PC-9 (cell line): Measurements from ENCODE around the gene GTF3A. TPM values are rescaled to one million over a fixed set of nuclear protein-coding genes. Genes with fewer than 3 reads are reported as not detected.

Source experiments
- BruUV-seq: library from RNA; stranded (reverse); fragments of 400-500 nt; replicated peaks from 2 replicates; lab custom pipeline; 2021; lab: Mats Ljungman, UMichigan
- CTCF ChIA-PET: fragments of 300-600 bp; sonication (Branson Sonifier 250); formaldehyde crosslinking; loops from one replicate; lab custom pipeline; 2022; ENCODE audit warnings: antibody characterized with exemption; lab: Charles Lee
- POLR2A ChIA-PET: fragments of 300-600 bp; sonication (Branson Sonifier 250); formaldehyde crosslinking; loops from one replicate; lab custom pipeline; 2022; ENCODE audit warnings: antibody characterized with exemption; ENCODE audit not compliant: unreplicated experiment; lab: Charles Lee
- DNase-seq, 2 experiments: peaks; one replicate each; pipeline versions ENCODE4 v3.0.0 to v3.0.0-alpha.2; 2015 to 2022; ENCODE audit warnings: mixed read lengths in 1 of 2
- H2AFZ ChIP-seq: fragments of 200-600 bp; sonication (generic); 2 replicates; pipeline ENCODE4 v1.8.1; 2017; ENCODE audit warnings: antibody characterized with exemption
- H3F3A ChIP-seq: fragments of 200-600 bp; sonication (generic); 2 replicates; pipeline ENCODE4 v1.8.1; 2017; ENCODE audit warnings: antibody characterized with exemption, mild to moderate bottlenecking, low read depth; ENCODE audit not compliant: insufficient read depth
- H3K27ac ChIP-seq: fragments of 200-600 bp; sonication (generic); 2 replicates; pipeline ENCODE4 v1.6.1; 2016; ENCODE audit warnings: mixed run types
- H3K27me3 ChIP-seq: fragments of 200-600 bp; sonication (generic); 2 replicates; pipeline ENCODE4 v1.6.1; 2016; ENCODE audit warnings: low read depth, mixed run types; ENCODE audit not compliant: insufficient read depth
- H3K36me3 ChIP-seq: fragments of 200-600 bp; sonication (generic); 2 replicates; pipeline ENCODE4 v1.6.1; 2016; ENCODE audit warnings: low read depth, mixed run types
- H3K4me1 ChIP-seq: fragments of 200-600 bp; sonication (generic); replicated peaks from 2 replicates; pipeline ENCODE4 v1.6.1; 2016; ENCODE audit warnings: mixed run types; ENCODE audit not compliant: insufficient read depth
- H3K4me2 ChIP-seq: fragments of 200-600 bp; sonication (generic); 2 replicates; pipeline ENCODE4 v1.6.1; 2017; ENCODE audit warnings: mixed run types
- H3K4me3 ChIP-seq: fragments of 200-600 bp; sonication (generic); 2 replicates; pipeline ENCODE4 v1.6.1; 2016; ENCODE audit warnings: mixed run types
- H3K79me2 ChIP-seq: fragments of 200-600 bp; sonication (generic); 2 replicates; pipeline ENCODE4 v1.6.1; 2017; ENCODE audit warnings: low read depth, mixed run types
- H3K9me2 ChIP-seq: fragments of 200-600 bp; sonication (generic); 2 replicates; pipeline ENCODE4 v1.8.1; 2017; ENCODE audit warnings: mild to moderate bottlenecking; ENCODE audit not compliant: insufficient read depth
- H3K9me3 ChIP-seq: fragments of 200-600 bp; sonication (generic); 2 replicates; pipeline ENCODE4 v1.8.1; 2016; ENCODE audit warnings: low read depth; ENCODE audit not compliant: insufficient read depth
- H4K20me1 ChIP-seq: fragments of 200-600 bp; sonication (generic); 2 replicates; pipeline ENCODE4 v1.8.1; 2017; ENCODE audit not compliant: insufficient read depth
- EZH2 ChIP-seq: fragments of 200-600 bp; sonication (generic); IDR thresholded peaks from 2 replicates; pipeline ENCODE4 v1.8.0; 2017; ENCODE audit warnings: antibody characterized with exemption, low read depth
- intact Hi-C: fragments of 100-400 bp; cut with micrococcal nuclease; formaldehyde crosslinking; loops from one replicate; pipeline ENCODE4 v1.10.0; 2022; ENCODE audit not compliant: unreplicated experiment
- total RNA-seq: library from RNA; stranded (reverse); gene quantifications from 2 replicates; pipeline ENCODE4 v1.2.3, GENCODE V29; 2021
- TF ChIP-seq, protein P1 (sequence below): fragments of 200-600 bp; sonication (generic); conservative IDR thresholded peaks from 2 replicates; pipeline ENCODE4 v1.6.1; 2017; ENCODE audit warnings: mixed run types, antibody characterized with exemption, mild to moderate bottlenecking, moderate library complexity

GTF3A gene
- total RNA-seq, 1 experiment from 2014 or later, result 130 TPM

DNA sequence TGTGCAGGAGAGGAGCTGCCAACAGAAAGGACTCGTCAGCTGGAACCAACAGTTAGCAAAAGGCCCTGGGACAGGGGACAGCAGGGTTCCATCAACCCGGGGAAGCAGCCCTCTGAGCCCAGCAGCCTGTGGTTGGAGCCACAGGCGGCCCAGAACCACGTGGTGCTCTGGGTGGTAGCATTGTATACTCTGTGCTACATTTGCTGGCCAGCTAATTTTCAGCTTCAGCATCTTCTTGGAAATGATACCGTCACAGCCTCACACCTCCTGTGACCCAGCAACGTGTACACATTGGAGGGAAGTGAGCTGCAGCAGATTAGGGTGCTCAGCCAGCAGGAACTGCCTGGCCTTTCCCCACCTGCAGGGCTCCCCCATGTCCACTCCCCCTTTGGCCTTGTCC lies 39.1 kb downstream of the GTF3A start:
- DNase-seq, result no peak
- no peaks in the 10 kb centered on the region for H3F3A ChIP-seq
- H3K27me3 ChIP-seq, result no peaks in the 10 kb centered on the region
- no peaks in the 10 kb centered on the region for H3K9me3 ChIP-seq
- intact Hi-C loops, result no loop called here
- no peak overlapping the region for H2AFZ ChIP-seq
- H4K20me1 ChIP-seq, result no peaks in the 10 kb centered on the region
- H3K27ac ChIP-seq, result no peak overlapping the region
- H3K9me2 ChIP-seq, result no peaks in the 10 kb centered on the region
- H3K36me3 ChIP-seq, result no peaks in the 10 kb centered on the region
- CTCF ChIA-PET, result interaction anchor here (1.2 kb wide), 1 partner anchor 16 kb away, joined by 4 read pairs; no protein-coding TSS in a partner anchor
- H3K4me2 ChIP-seq, result no peak overlapping the region
- TF ChIP-seq, protein P1, sequence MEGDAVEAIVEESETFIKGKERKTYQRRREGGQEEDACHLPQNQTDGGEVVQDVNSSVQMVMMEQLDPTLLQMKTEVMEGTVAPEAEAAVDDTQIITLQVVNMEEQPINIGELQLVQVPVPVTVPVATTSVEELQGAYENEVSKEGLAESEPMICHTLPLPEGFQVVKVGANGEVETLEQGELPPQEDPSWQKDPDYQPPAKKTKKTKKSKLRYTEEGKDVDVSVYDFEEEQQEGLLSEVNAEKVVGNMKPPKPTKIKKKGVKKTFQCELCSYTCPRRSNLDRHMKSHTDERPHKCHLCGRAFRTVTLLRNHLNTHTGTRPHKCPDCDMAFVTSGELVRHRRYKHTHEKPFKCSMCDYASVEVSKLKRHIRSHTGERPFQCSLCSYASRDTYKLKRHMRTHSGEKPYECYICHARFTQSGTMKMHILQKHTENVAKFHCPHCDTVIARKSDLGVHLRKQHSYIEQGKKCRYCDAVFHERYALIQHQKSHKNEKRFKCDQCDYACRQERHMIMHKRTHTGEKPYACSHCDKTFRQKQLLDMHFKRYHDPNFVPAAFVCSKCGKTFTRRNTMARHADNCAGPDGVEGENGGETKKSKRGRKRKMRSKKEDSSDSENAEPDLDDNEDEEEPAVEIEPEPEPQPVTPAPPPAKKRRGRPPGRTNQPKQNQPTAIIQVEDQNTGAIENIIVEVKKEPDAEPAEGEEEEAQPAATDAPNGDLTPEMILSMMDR, result no peak
- no peak overlapping the region for H3K4me3 ChIP-seq
- H3K4me1 ChIP-seq, result no peaks in the 10 kb centered on the region
- no peaks in the 10 kb centered on the region for H3K79me2 ChIP-seq
- BruUV-seq, result no TSS peak
- POLR2A ChIA-PET, result no interaction called here

DNA sequence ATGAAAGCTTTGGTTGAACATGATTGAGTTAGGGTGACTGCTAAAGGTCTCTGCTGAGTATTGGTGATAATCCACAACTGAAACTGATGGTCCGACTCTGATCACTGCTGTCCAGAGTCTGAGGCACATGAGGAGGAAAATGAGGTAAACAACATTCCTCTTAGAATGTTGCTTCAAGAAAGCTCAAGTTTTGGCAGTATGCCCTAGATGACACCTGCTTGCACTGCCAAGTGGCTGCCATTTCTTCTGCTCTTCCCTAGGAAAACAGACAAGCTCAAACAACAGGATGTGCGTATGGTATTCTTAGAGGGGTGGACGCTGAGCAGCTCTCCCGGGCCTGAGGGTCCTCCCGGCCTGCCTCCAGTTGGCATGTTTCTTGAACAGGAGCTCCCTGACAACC lies 41.2 kb downstream of the GTF3A start:
- no peaks in the 10 kb centered on the region for H3F3A ChIP-seq
- H3K4me2 ChIP-seq, result no peak overlapping the region
- no peak for DNase-seq
- BruUV-seq, result no TSS peak
- no peak overlapping the region for H3K4me3 ChIP-seq
- POLR2A ChIA-PET, result no interaction called here
- no peaks in the 10 kb centered on the region for H3K79me2 ChIP-seq
- H3K9me2 ChIP-seq, result no peaks in the 10 kb centered on the region
- intact Hi-C loops, result no loop called here
- TF ChIP-seq, protein P1, result no peak
- TF ChIP-seq EZH2, result no peak
- H3K9me3 ChIP-seq, result no peaks in the 10 kb centered on the region
- no peaks in the 10 kb centered on the region for H4K20me1 ChIP-seq
- H3K27me3 ChIP-seq, result no peaks in the 10 kb centered on the region
- CTCF ChIA-PET, result no interaction called here
- H3K36me3 ChIP-seq, result no peaks in the 10 kb centered on the region
- no peaks in the 10 kb centered on the region for H3K4me1 ChIP-seq
- no peak overlapping the region for H3K27ac ChIP-seq
- H2AFZ ChIP-seq, result no peak overlapping the region

DNA sequence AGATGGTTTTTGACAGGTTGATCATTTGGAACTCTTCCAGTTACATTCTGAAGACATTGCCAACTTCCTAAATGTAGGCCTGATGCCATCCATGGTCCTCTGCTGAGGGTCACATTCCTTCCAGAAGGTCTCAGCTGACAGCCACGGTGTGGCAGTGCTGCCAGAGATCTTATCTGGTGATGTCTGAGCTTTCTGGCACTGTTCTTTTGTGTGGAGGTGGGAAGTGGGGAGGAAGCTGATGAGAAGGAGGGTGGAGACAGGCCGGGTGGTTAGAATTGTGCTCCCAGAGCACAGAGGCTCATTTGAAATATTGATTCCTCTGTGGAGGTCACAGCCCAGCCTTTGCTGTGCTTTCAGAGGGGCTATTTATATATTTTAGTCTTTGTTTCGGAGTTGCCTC lies 42.1 kb downstream of the GTF3A start:
- no peaks in the 10 kb centered on the region for H3F3A ChIP-seq
- H4K20me1 ChIP-seq, result no peaks in the 10 kb centered on the region
- no TSS peak for BruUV-seq
- CTCF ChIA-PET, result no interaction called here
- no peaks in the 10 kb centered on the region for H3K4me1 ChIP-seq
- H3K4me3 ChIP-seq, result no peak overlapping the region
- H3K79me2 ChIP-seq, result no peaks in the 10 kb centered on the region
- H3K27me3 ChIP-seq, result no peaks in the 10 kb centered on the region
- POLR2A ChIA-PET, result no interaction called here
- no peaks in the 10 kb centered on the region for H3K9me3 ChIP-seq
- peak in 1 of 2 experiments; percentile 2 for DNase-seq
- H3K36me3 ChIP-seq, result no peaks in the 10 kb centered on the region
- H3K4me2 ChIP-seq, result no peak overlapping the region
- no peak overlapping the region for H2AFZ ChIP-seq
- H3K9me2 ChIP-seq, result no peaks in the 10 kb centered on the region
- TF ChIP-seq, protein P1, result no peak
- no peak for TF ChIP-seq EZH2
- intact Hi-C loops, result no loop called here
- no peak overlapping the region for H3K27ac ChIP-seq
